Keratinocyte (primary cell): ENCODE results near the gene MMAA.
A peak's percentile ranks its signal among the peaks of the same experiment; 100 is the strongest.

Source experiments
- CTCF ChIP-seq, 3 experiments: IDR thresholded peaks in 1 of 3; conservative IDR thresholded peaks in 1 of 3; optimal IDR thresholded peaks in 1 of 3; 2 replicates in 2 of 3; 3 replicates in 1 of 3; pipeline versions ENCODE3 to v1.5.1; 2011; ENCODE audit warnings: low read length in 3 of 3, mild to moderate bottlenecking in 3 of 3, moderate library complexity in 2 of 3, control low read depth in 1 of 3, inconsistent platforms in 1 of 3; ENCODE audit not compliant: insufficient read depth in 2 of 3; ENCODE audit errors: extremely low read depth in 1 of 3
- EZH2 ChIP-seq: IDR thresholded peaks from one replicate; pipeline ENCODE4 v1.6.1; 2012; ENCODE audit warnings: inconsistent platforms, mild to moderate bottlenecking, low read length, moderate library complexity

DNA sequence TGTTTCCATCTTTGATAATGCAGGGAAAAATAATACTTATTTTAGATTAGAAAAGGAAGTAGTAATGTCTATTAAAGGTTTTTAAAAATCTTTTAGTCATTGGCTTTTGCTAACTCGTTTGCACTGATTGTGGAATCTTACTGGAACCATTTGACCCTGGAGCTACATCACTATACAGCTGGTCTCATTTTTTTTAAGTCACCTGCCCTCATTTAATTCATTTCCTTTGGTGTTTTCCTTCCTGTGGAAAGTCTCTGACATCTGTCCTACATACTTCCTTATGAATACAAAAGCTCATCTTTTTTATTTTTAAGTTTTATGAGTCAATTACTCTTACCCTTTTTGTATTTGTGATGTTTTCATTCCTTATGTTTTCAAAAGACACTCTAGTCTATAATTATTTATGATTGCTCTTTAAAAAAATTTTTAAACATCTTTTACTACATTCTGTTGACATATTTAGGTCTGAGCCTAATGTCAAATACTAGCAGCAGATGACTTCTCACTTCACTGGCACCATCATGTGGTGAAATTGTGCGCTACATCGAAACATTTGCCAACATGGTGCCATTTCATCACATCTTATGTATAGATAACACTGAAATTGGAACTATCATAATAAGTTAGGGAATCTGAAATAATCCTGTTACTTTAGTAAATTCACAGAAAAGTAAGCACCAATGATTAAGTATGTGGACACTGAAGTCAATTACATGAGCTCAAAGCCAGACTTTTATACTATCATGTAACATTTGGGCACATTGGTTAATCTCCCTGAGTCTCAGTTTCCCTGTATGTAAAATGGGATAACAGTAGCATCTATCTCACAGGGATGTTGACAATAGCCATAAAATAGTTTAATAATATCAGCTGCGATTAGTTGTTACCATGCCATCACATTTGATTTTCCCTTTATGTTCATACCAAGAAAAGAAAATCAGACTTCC lies 9.4 kb upstream of the MMAA start:
- peak; percentile 59 to 89 (median 78) for TF ChIP-seq CTCF (optimal IDR thresholded peaks at IDR 0.05 in 1 of 3, IDR thresholded peaks at IDR 0.05 in 1 of 3, conservative IDR thresholded peaks at IDR 0.05 in 1 of 3; ENCODE audit: extremely low read depth in 1 of 3, insufficient read depth in 2 of 3, low read length in 3 of 3)
- TF ChIP-seq EZH2 = no peak
